Trophoblast cell (in vitro differentiated cells and primary cell): Measurements from ENCODE around the gene YIF1A.

ENCODE experiments used
- DNase-seq, 2 donors: peaks; one replicate each; pipeline ENCODE4 v3.0.0-alpha.2; 2016
- H2AFZ ChIP-seq: 2 replicates; pipeline ENCODE4 v1.6.1; 2013; ENCODE audit warnings: low read length, moderate library complexity, mild to moderate bottlenecking; ENCODE audit not compliant: insufficient read depth, poor library complexity
- H2AK5ac ChIP-seq: 2 replicates; pipeline ENCODE4 v1.6.1; 2013; ENCODE audit warnings: mild to moderate bottlenecking, low read length
- H2BK120ac ChIP-seq: 2 replicates; pipeline ENCODE4 v1.6.1; 2013; ENCODE audit warnings: low read length, mild to moderate bottlenecking, moderate library complexity; ENCODE audit not compliant: insufficient read depth, poor library complexity
- H2BK12ac ChIP-seq: 2 replicates; pipeline ENCODE4 v1.6.1; 2013; ENCODE audit warnings: mild to moderate bottlenecking, low read length, moderate library complexity
- H2BK5ac ChIP-seq: 2 replicates; pipeline ENCODE4 v1.6.1; 2013; ENCODE audit warnings: low read length, low read depth, moderate library complexity, mild to moderate bottlenecking; ENCODE audit not compliant: poor library complexity
- H3K14ac ChIP-seq: 2 replicates; pipeline ENCODE4 v1.6.1; 2013; ENCODE audit warnings: mild to moderate bottlenecking, low read length
- H3K18ac ChIP-seq: 2 replicates; pipeline ENCODE4 v1.6.1; 2013; ENCODE audit warnings: mild to moderate bottlenecking, low read length
- H3K23ac ChIP-seq: 2 replicates; pipeline ENCODE4 v1.6.1; 2013; ENCODE audit warnings: low read length
- H3K27ac ChIP-seq: 2 replicates; pipeline ENCODE4 v1.5.1; 2013; ENCODE audit warnings: low read depth, mild to moderate bottlenecking, inconsistent platforms, low read length, moderate library complexity
- H3K27me3 ChIP-seq: 2 replicates; pipeline ENCODE4 v1.6.1; 2013; ENCODE audit warnings: inconsistent platforms, mild to moderate bottlenecking, low read length, moderate library complexity; ENCODE audit not compliant: insufficient read depth
- H3K36me3 ChIP-seq, 2 experiments: 1 replicate in 1 of 2; 2 replicates in 1 of 2; pipeline ENCODE4 v1.6.1; 2013; ENCODE audit warnings: low read length in 2 of 2, mild to moderate bottlenecking in 2 of 2, moderate library complexity in 1 of 2; ENCODE audit not compliant: insufficient read depth in 2 of 2, control insufficient read depth in 1 of 2
- H3K4ac ChIP-seq: 2 replicates; pipeline ENCODE4 v1.6.1; 2013; ENCODE audit warnings: low read depth, mild to moderate bottlenecking, low read length, moderate library complexity
- H3K4me1 ChIP-seq, 2 experiments: 1 replicate in 1 of 2; 2 replicates in 1 of 2; pipeline ENCODE4 v1.6.1; 2013; ENCODE audit warnings: low read length in 2 of 2, mild to moderate bottlenecking in 2 of 2, moderate library complexity in 1 of 2; ENCODE audit not compliant: insufficient read depth in 2 of 2, control insufficient read depth in 1 of 2
- H3K4me2 ChIP-seq: 2 replicates; pipeline ENCODE4 v1.6.1; 2013; ENCODE audit warnings: inconsistent platforms, mild to moderate bottlenecking, low read length, moderate library complexity
- H3K4me3 ChIP-seq: 2 replicates; pipeline ENCODE4 v1.5.1; 2013; ENCODE audit warnings: mild to moderate bottlenecking, low read depth, low read length, inconsistent platforms
- H3K79me1 ChIP-seq: one replicate; pipeline ENCODE4 v1.6.1; 2013; ENCODE audit warnings: low read length
- H3K79me2 ChIP-seq: 2 replicates; pipeline ENCODE4 v1.6.1; 2013; ENCODE audit warnings: low read length, mild to moderate bottlenecking; ENCODE audit not compliant: control insufficient read depth, insufficient read depth, poor library complexity
- H3K9ac ChIP-seq: 2 replicates; pipeline ENCODE4 v1.6.1; 2013; ENCODE audit warnings: mild to moderate bottlenecking, low read length
- H3K9me3 ChIP-seq: 2 replicates; pipeline ENCODE4 v1.6.1; 2013; ENCODE audit warnings: low read depth, mild to moderate bottlenecking, control low read depth, inconsistent platforms, low read length; ENCODE audit not compliant: insufficient read depth
- H4K12ac ChIP-seq: 2 replicates; pipeline ENCODE4 v1.6.1; 2013; ENCODE audit warnings: low read depth, mild to moderate bottlenecking, low read length, moderate library complexity
- H4K8ac ChIP-seq: 2 replicates; pipeline ENCODE4 v1.6.1; 2013; ENCODE audit warnings: low read depth, mild to moderate bottlenecking, low read length, moderate library complexity
- H4K91ac ChIP-seq: one replicate; pipeline ENCODE4 v1.6.1; 2013; ENCODE audit warnings: low read depth, mild to moderate bottlenecking, low read length, moderate library complexity
- WGBS: extraction: QIAGEN DNeasy Blood & Tissue Kit; methylation state at CpG from one replicate; pipeline ENCODE4 v1.1.7; 2013; ENCODE audit warnings: missing lambda C conversion rate; ENCODE audit not compliant: insufficient read length, insufficient coverage; ENCODE audit errors: extremely low coverage; 5-methylcytosine and 5-hydroxymethylcytosine counted together

YIF1A gene

DNA sequence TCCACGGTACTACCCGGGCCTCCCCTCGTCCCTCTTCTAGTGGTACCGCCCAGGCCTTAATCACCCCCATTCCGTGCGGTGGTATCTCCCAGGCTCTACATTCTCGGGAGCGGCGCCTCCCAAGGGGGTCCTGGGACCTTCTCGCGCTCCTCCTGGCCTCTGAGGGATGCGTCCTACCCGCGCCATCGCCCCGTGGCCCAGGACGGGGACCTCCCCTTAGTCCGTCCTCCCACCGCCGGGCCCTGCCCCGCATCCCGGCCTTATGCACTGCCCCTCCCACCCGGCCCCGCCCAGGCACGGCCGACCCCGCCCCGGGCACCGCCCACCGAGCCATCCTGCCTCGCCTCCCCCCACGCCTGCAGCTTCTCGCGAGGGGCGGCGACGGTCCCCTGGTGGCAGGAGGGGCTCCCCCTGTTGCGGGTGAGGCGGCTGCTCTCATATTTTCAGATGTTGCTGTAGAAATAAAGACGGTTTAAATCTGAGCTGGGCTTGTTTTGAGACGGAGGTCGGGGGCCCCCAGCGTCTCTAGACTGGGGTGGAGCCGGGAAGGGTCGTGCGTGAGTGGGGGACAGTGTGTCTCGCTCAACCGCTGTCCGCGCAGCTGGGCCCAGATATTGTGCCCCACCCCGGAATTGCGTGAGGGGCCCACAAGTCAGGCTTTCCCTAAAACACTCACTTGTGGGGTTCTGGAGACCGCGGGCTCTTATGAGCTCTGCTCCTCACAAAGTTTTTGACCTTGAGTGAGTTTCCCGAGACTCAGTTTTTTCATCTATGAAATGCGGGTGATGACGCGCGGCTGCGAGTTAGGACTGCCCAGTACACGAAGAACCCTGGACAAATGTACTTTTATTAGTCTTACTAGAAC is 21.3 kb downstream of the YIF1A start:
- Histone ChIP-seq H4K8ac (peak overlapping the region; percentile 82), H3K4me1 (no peaks in the 10 kb centered on the region), H3K4ac (peak overlapping the region; percentile 16), H3K79me1 (peaks cover 15% of the 10 kb centered on the region), H3K9me3 (no peaks in the 10 kb centered on the region), H3K18ac (peak overlapping the region; percentile 47), H3K27ac (peak overlapping the region; percentile 51), H3K9ac (peak overlapping the region; percentile 79), H2BK120ac (peak overlapping the region; percentile 35), H2BK5ac (peak overlapping the region; percentile 18), H4K91ac (peak overlapping the region; percentile 78), H3K36me3 (peaks cover 58 to 59% of the 10 kb centered on the region in 2 experiments), H2BK12ac (no peak overlapping the region), H3K27me3 (no peaks in the 10 kb centered on the region), H3K14ac (peak overlapping the region; percentile 35), H3K4me3 (peak overlapping the region; percentile 67), H3K79me2 (peaks cover 10% of the 10 kb centered on the region), H2AK5ac (no peak overlapping the region), H3K23ac (no peak overlapping the region), H3K4me2 (peak overlapping the region; percentile 93), H4K12ac (peak overlapping the region; percentile 19), H2AFZ (peak overlapping the region; percentile 27)
- no CpG with 5 or more reads among the region's 61 CpGs for WGBS
- DNase-seq: peak; percentile 71 to 92

DNA sequence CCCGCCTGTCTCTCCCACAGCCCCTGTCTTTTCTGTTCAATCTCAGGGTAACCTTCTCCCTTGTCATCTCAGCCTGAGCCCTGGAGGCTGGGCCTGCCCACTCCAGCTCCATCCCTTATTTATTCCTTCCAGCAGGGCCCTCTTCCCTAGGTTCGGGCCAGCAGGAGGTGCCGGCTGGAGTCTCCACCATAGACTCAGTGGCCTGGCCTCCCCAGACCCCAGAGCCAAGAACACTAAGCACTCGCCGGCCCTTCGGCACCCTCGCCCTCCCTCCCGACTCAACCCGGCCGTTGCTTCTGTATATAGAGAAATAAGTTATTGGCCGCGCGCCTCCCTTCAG is 21.9 kb downstream of the YIF1A start:
- H3K27me3 ChIP-seq: no peaks in the 10 kb centered on the region

DNA sequence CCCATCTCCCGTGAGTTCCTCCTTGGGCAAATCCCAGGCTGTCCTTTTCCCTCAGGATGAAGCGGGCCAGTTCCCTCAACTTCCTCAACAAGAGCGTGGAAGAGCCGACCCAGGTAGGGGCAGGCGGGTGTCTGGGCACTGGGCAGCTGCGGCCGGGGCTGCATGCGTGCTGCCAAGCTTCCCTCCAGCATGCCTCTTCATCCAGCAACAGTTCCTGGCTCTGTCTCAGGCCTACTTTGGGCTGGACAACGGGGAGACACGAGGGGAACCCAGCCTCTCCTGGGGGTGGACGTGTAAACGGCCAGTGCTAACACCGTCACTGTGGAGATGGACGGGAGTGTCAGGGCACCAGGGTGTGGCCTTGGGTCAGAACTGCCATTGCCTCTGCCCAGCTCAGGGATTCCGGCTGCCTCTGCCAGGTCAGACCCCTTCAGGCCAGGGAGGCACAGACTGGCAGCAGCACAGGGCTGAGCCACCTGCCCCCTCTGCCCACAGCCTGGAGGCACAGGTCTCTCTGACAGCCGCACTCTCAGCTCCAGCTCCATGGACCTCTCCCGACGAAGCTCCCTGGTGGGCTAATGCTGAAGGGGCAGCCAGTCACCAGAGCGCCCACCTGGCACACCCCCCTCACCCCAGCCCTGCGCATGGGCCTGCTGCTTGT is 22.4 kb downstream of the YIF1A start:
- Histone ChIP-seq H3K14ac (no peak overlapping the region), H2AFZ (no peak overlapping the region), H2AK5ac (no peak overlapping the region), H3K18ac (no peak overlapping the region), H3K4ac (no peak overlapping the region), H2BK5ac (no peak overlapping the region), H3K27ac (no peak overlapping the region), H3K9me3 (no peaks in the 10 kb centered on the region), H3K4me1 (no peaks in the 10 kb centered on the region), H3K79me1 (peaks cover 15% of the 10 kb centered on the region), H4K8ac (no peak overlapping the region), H2BK120ac (no peak overlapping the region), H4K91ac (no peak overlapping the region), H3K4me3 (no peak overlapping the region), H3K79me2 (peaks cover 10% of the 10 kb centered on the region), H4K12ac (no peak overlapping the region), H3K27me3 (no peaks in the 10 kb centered on the region), H3K23ac (no peak overlapping the region), H3K36me3 (peaks cover 58 to 60% of the 10 kb centered on the region in 2 experiments), H3K9ac (no peak overlapping the region), H2BK12ac (no peak overlapping the region), H3K4me2 (no peak overlapping the region)
- no CpG with 5 or more reads among the region's 20 CpGs for WGBS
- no peak for DNase-seq

More for the DNA sequence above, 21.9 kb downstream of the YIF1A start:
- no peak overlapping the region for H3K27ac ChIP-seq
- H2AK5ac ChIP-seq: no peak overlapping the region
- H4K8ac ChIP-seq: peak overlapping the region; percentile 25
- no peak overlapping the region for H2BK12ac ChIP-seq
- no peaks in the 10 kb centered on the region for H3K4me1 ChIP-seq
- no peak overlapping the region for H2BK5ac ChIP-seq
- H3K23ac ChIP-seq: no peak overlapping the region
- no peak overlapping the region for H3K14ac ChIP-seq
- no CpG with 5 or more reads among the region's 13 CpGs for WGBS
- H4K91ac ChIP-seq: no peak overlapping the region
- H3K79me2 ChIP-seq: peaks cover 10% of the 10 kb centered on the region
- H2BK120ac ChIP-seq: no peak overlapping the region
- H3K79me1 ChIP-seq: peaks cover 15% of the 10 kb centered on the region
- H3K9me3 ChIP-seq: no peaks in the 10 kb centered on the region
- H3K18ac ChIP-seq: no peak overlapping the region
- peaks cover 58 to 60% of the 10 kb centered on the region in 2 experiments for H3K36me3 ChIP-seq
- H3K4ac ChIP-seq: no peak overlapping the region
- no peak overlapping the region for H3K4me3 ChIP-seq
- no peak for DNase-seq
- H3K4me2 ChIP-seq: peak overlapping the region; percentile 75
- H2AFZ ChIP-seq: no peak overlapping the region
- no peak overlapping the region for H3K9ac ChIP-seq
- H4K12ac ChIP-seq: peak overlapping the region; percentile 19

DNA sequence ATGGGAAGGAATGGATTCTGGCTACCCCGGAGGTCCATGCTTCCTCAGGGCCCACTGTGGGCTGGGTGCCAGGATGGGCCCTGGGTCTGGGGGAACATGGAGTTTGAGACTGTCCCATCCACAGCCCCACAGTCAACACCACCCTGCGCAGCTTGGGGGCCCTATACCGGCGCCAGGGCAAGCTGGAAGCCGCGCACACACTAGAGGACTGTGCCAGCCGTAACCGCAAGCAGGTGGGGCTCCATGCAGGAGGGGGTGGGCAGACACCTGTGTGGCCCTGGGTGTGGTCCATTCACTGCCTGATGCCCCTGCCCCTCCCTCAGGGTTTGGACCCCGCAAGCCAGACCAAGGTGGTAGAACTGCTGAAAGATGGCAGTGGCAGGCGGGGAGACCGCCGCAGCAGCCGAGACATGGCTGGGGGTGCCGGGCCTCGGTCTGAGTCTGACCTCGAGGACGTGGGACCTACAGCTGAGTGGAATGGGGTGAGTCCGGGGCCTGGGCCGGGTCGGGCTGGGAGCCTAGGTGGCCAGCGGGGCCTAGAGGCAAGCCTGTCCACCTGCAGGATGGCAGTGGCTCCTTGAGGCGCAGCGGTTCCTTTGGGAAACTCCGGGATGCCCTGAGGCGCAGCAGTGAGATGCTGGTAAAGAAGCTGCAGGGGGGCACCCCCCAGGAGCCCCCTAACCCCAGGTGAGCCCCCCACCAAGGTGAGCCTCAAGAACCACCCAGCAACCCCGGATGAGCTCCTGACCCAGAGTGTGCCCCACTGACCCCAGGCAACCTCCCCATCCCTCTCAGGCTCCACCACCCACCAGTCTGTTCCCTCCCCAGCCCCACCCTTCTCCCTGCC is 23.2 kb downstream of the YIF1A start:
- Histone ChIP-seq H3K18ac (no peak overlapping the region), H3K9me3 (no peaks in the 10 kb centered on the region), H4K8ac (no peak overlapping the region), H4K91ac (no peak overlapping the region), H3K27ac (no peak overlapping the region), H2BK5ac (no peak overlapping the region), H3K79me1 (peaks cover 15% of the 10 kb centered on the region), H3K14ac (no peak overlapping the region), H3K4me1 (no peaks in the 10 kb centered on the region), H3K27me3 (no peaks in the 10 kb centered on the region), H3K36me3 (peaks cover 63 to 66% of the 10 kb centered on the region in 2 experiments), H3K79me2 (peaks cover 10% of the 10 kb centered on the region), H3K4ac (no peak overlapping the region), H2BK12ac (no peak overlapping the region), H3K9ac (no peak overlapping the region), H3K4me2 (no peak overlapping the region), H2BK120ac (no peak overlapping the region), H4K12ac (no peak overlapping the region), H2AFZ (no peak overlapping the region), H3K23ac (no peak overlapping the region), H2AK5ac (no peak overlapping the region), H3K4me3 (no peak overlapping the region)
- no peak for DNase-seq
- no CpG with 5 or more reads among the region's 26 CpGs for WGBS
